ENCODE results near the gene LRRC32. TPM values are rescaled to one million over a fixed set of nuclear protein-coding genes. Genes with fewer than 3 reads are reported as not detected.

The LRRC32 gene
- total RNA-seq, 2 experiments from 2014 or later = 1.8 to 2.4 TPM

DNA sequence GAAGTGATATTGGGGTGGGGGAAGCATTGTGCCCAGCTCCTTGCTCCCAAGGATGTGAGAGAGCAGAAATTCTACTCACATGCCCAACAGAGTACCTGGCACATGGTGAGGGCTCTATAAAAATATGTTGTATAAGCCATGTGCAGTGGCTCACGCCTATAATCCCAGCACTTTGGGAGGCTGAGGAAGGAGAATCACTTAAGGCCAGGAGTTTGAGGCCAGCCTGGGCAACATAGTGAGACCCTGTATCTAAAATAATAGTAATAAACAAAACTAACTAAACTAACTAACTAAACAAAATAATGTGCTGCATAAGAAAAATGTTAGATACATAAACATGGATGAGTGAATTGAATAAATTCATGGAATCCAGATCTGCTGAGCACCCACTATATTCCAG is 33.2 kb upstream of the LRRC32 start:
- intact Hi-C loops (cut with DNase I, micrococcal nuclease) = no loop called here
- Histone ChIP-seq H3K27ac (ENCODE audit: low read depth in 1 of 2, low read length in 2 of 2) (no peak overlapping the region), H3K4me1 (ENCODE audit: insufficient read depth, low read length) (no peaks in the 10 kb centered on the region), H3K27me3 (ENCODE audit: control insufficient read depth in 1 of 2, insufficient read depth in 2 of 2, low read length in 2 of 2) (no peaks in the 10 kb centered on the region), H3K4me3 (ENCODE audit: low read length) (no peak overlapping the region), H3K36me3 (ENCODE audit: insufficient read depth, low read length) (no peaks in the 10 kb centered on the region), H3K9me3 (ENCODE audit: control insufficient read depth in 1 of 2, insufficient read depth in 1 of 2, low read length in 2 of 2) (peaks cover 0 to 8% of the 10 kb centered on the region in 2 experiments)
- Mint-ChIP-seq H3K27ac (no peak overlapping the region), H3K9me3 (peaks cover 4% of the 10 kb centered on the region), H3K4me3 (no peak overlapping the region), H3K4me1 (ENCODE audit: low read depth) (no peaks in the 10 kb centered on the region), H3K36me3 (ENCODE audit: low read depth) (no peaks in the 10 kb centered on the region), H3K27me3 (no peaks in the 10 kb centered on the region)
- TF ChIP-seq, protein P1, sequence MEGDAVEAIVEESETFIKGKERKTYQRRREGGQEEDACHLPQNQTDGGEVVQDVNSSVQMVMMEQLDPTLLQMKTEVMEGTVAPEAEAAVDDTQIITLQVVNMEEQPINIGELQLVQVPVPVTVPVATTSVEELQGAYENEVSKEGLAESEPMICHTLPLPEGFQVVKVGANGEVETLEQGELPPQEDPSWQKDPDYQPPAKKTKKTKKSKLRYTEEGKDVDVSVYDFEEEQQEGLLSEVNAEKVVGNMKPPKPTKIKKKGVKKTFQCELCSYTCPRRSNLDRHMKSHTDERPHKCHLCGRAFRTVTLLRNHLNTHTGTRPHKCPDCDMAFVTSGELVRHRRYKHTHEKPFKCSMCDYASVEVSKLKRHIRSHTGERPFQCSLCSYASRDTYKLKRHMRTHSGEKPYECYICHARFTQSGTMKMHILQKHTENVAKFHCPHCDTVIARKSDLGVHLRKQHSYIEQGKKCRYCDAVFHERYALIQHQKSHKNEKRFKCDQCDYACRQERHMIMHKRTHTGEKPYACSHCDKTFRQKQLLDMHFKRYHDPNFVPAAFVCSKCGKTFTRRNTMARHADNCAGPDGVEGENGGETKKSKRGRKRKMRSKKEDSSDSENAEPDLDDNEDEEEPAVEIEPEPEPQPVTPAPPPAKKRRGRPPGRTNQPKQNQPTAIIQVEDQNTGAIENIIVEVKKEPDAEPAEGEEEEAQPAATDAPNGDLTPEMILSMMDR (IDR thresholded peaks at IDR 0.05) = no peak
- ChIA-PET CTCF (no interaction called here), POLR2A (no interaction called here)
- DNase-seq (no peak), ATAC-seq (ENCODE audit: poor library complexity) (no peak)

DNA sequence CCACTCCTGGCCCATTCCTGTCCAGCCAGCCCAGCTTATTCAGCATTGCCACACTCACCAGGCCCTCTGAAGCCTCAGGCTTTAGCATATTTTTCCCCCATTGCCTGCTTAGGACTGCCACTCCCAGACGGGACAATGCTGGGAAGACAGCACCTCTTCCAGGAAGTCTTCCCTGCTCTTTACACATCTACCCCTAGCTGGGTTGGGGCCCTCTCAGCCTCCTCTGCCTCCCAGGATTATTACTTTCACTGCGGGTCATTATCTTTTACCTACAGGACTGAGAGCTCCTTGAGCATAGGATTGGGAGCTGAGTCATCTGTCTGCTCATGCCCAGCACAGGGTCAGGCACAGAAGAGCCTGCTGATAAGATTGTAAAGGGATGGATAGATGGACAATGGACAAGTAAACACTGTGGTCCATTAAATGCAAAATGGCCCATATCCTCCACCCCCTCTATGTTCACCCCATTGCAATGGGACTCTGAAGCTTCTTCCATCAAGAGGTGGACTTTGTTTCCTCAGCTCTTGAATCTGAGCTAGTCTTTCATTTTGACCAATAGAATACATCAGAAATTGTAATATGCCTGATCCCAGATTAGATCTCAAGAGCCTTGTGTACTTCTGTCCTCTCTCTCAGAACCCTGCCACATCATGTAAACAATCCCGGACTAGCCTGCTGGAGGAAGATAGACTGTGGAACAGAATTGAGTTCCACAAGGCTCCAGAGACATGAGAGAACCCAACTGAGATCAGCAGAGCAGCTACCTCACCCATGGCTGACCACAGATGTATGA is 32.0 kb upstream of the LRRC32 start:
- no peak overlapping the region for H3K27ac ChIP-seq (ENCODE audit: low read depth in 1 of 2, low read length in 2 of 2)
- CTCF ChIA-PET = no interaction called here

DNA sequence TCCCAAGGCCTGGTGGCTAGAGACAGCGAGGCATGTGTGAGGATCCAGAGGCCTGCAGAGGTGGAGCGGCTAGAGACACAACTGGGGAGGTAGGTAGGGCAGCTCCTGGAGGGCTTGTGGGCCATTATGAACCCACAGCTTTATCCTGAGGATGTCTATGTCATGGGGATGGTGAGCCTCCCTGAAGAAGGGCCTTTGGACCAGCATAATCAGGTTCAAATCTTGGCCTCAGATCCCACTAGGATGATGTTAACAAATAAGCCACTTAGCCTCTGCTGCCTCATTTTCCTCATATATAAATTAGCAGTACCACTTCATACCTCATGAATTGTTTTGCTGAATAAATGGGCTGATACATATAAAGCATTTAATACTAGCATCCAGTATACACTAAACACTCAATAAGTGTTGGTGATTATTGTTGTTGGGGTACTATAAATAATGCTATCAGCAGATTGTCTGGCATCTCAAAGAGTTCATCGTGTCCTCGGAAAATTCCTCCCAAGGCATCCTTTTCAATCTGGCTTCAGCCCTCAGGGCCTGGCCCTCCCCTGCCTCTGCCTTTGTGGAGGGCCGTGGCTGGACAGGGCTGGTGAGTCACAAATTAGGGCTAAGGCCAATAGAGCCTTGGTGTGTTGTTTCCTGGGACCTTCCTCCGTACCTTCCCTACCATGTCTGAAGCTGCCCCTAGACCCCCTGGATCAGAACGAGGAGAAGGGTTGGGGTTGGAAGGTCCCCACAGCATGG is 30.9 kb upstream of the LRRC32 start:
- no peak overlapping the region for H3K4me3 Mint-ChIP-seq
- DNase-seq (no peak), ATAC-seq (ENCODE audit: poor library complexity) (no peak)
- Histone ChIP-seq H3K4me3 (ENCODE audit: low read length) (no peak overlapping the region), H3K36me3 (ENCODE audit: insufficient read depth, low read length) (no peaks in the 10 kb centered on the region), H3K27ac (ENCODE audit: low read depth in 1 of 2, low read length in 2 of 2) (no peak overlapping the region), H3K9me3 (ENCODE audit: control insufficient read depth in 1 of 2, insufficient read depth in 1 of 2, low read length in 2 of 2) (peaks cover 0 to 3% of the 10 kb centered on the region in 2 experiments), H3K4me1 (ENCODE audit: insufficient read depth, low read length) (no peaks in the 10 kb centered on the region), H3K27me3 (ENCODE audit: control insufficient read depth in 1 of 2, insufficient read depth in 2 of 2, low read length in 2 of 2) (no peaks in the 10 kb centered on the region)
- H3K27me3 Mint-ChIP-seq = peaks cover 5% of the 10 kb centered on the region
- ChIA-PET POLR2A (no interaction called here), CTCF (no interaction called here)
- H3K36me3 Mint-ChIP-seq (ENCODE audit: low read depth) = no peaks in the 10 kb centered on the region
- intact Hi-C loops (cut with DNase I, micrococcal nuclease) = no loop called here
- H3K9me3 Mint-ChIP-seq = peaks cover 4% of the 10 kb centered on the region
- H3K27ac Mint-ChIP-seq = no peak overlapping the region
- no peaks in the 10 kb centered on the region for H3K4me1 Mint-ChIP-seq (ENCODE audit: low read depth)
- TF ChIP-seq, protein P1 (IDR thresholded peaks at IDR 0.05) = no peak

More for the DNA sequence above, 32.0 kb upstream of the LRRC32 start:
- Mint-ChIP-seq H3K27ac (no peak overlapping the region), H3K36me3 (ENCODE audit: low read depth) (no peaks in the 10 kb centered on the region), H3K9me3 (peaks cover 4% of the 10 kb centered on the region), H3K4me3 (no peak overlapping the region), H3K27me3 (peaks cover 5% of the 10 kb centered on the region), H3K4me1 (ENCODE audit: low read depth) (no peaks in the 10 kb centered on the region)
- TF ChIP-seq, protein P1 (IDR thresholded peaks at IDR 0.05) = no peak
- no peaks in the 10 kb centered on the region for H3K4me1 ChIP-seq (ENCODE audit: insufficient read depth, low read length)
- H3K36me3 ChIP-seq (ENCODE audit: insufficient read depth, low read length) = no peaks in the 10 kb centered on the region
- POLR2A ChIA-PET = no interaction called here
- DNase-seq (no peak), ATAC-seq (ENCODE audit: poor library complexity) (no peak)
- peaks cover 0 to 8% of the 10 kb centered on the region in 2 experiments for H3K9me3 ChIP-seq (ENCODE audit: control insufficient read depth in 1 of 2, insufficient read depth in 1 of 2, low read length in 2 of 2)
- no peaks in the 10 kb centered on the region for H3K27me3 ChIP-seq (ENCODE audit: control insufficient read depth in 1 of 2, insufficient read depth in 2 of 2, low read length in 2 of 2)
- intact Hi-C loops (cut with DNase I, micrococcal nuclease) = no loop called here
- H3K4me3 ChIP-seq (ENCODE audit: low read length) = no peak overlapping the region
